Keratinocyte (primary cell): Measurements from ENCODE around the gene MTA3. TPM values are rescaled to one million over a fixed set of nuclear protein-coding genes. Genes with fewer than 3 reads are reported as not detected.

Experiments
- DNase-seq: peaks from one replicate; pipeline ENCODE4 v3.0.0-alpha.2; 2011; ENCODE audit warnings: low read depth, missing footprints, low spot score
- FAIRE-seq: peaks from 2 replicates; lab custom pipeline; 2011; peaks lifted over from hg19 to GRCh38; lab: Jason Lieb, UNC
- H2AFZ ChIP-seq: 2 replicates; pipeline ENCODE4 v1.6.0; 2012; ENCODE audit warnings: low read length, control low read depth, inconsistent platforms; ENCODE audit not compliant: control insufficient read depth
- H3K27ac ChIP-seq: 2 replicates; pipeline ENCODE4 v1.5.1; 2011; ENCODE audit warnings: low read length; ENCODE audit not compliant: control insufficient read depth, insufficient read depth
- H3K27me3 ChIP-seq: 3 replicates; pipeline ENCODE4 v1.6.0; 2011; ENCODE audit warnings: low read length; ENCODE audit not compliant: control insufficient read depth, insufficient read depth; ENCODE audit errors: extremely low read depth
- H3K36me3 ChIP-seq, 2 experiments: 2 replicates in 1 of 2; 3 replicates in 1 of 2; pipeline ENCODE4 v1.5.1; 2011; ENCODE audit warnings: low read length in 2 of 2, mild to moderate bottlenecking in 1 of 2; ENCODE audit not compliant: control insufficient read depth in 2 of 2, insufficient read depth in 2 of 2; ENCODE audit errors: extremely low read depth in 1 of 2
- H3K4me1 ChIP-seq: 3 replicates; pipeline ENCODE4 v1.5.1; 2011; ENCODE audit warnings: low read length; ENCODE audit not compliant: control insufficient read depth, insufficient read depth; ENCODE audit errors: extremely low read depth
- H3K4me2 ChIP-seq: 3 replicates; pipeline ENCODE4 v1.6.0; 2011; ENCODE audit warnings: low read depth, low read length; ENCODE audit not compliant: control insufficient read depth, insufficient read depth; ENCODE audit errors: extremely low read depth
- H3K4me3 ChIP-seq, 3 experiments: fragments of 200-600 bp in 1 of 3; sonication (generic) in 1 of 3; 2 replicates in 2 of 3; 3 replicates in 1 of 3; pipeline ENCODE4 v1.5.1; 2011 to 2016; ENCODE audit warnings: low read length in 3 of 3, mild to moderate bottlenecking in 3 of 3, control low read depth in 2 of 3, inconsistent platforms in 1 of 3, low read depth in 1 of 3, mixed read lengths in 1 of 3, mixed run types in 1 of 3, moderate library complexity in 1 of 3; ENCODE audit not compliant: control insufficient read depth in 2 of 3, insufficient read depth in 2 of 3; ENCODE audit errors: extremely low read depth in 1 of 3
- H3K79me2 ChIP-seq: 2 replicates; pipeline ENCODE4 v1.6.0; 2012; ENCODE audit warnings: low read length; ENCODE audit not compliant: control insufficient read depth, insufficient read depth
- H3K9ac ChIP-seq: 3 replicates; pipeline ENCODE4 v1.6.0; 2011; ENCODE audit warnings: low read length; ENCODE audit not compliant: control insufficient read depth, insufficient read depth; ENCODE audit errors: extremely low read depth
- H3K9me1 ChIP-seq: 3 replicates; pipeline ENCODE4 v1.6.0; 2011; ENCODE audit warnings: low read length; ENCODE audit not compliant: control insufficient read depth, insufficient read depth; ENCODE audit errors: extremely low read depth
- H3K9me3 ChIP-seq: 2 replicates; pipeline ENCODE4 v1.5.1; 2012; ENCODE audit warnings: low read depth, low read length; ENCODE audit not compliant: control insufficient read depth
- H4K20me1 ChIP-seq: 3 replicates; pipeline ENCODE4 v1.6.0; 2011; ENCODE audit warnings: low read length; ENCODE audit not compliant: control insufficient read depth, insufficient read depth; ENCODE audit errors: extremely low read depth
- CTCF ChIP-seq, 3 experiments: IDR thresholded peaks in 1 of 3; conservative IDR thresholded peaks in 1 of 3; optimal IDR thresholded peaks in 1 of 3; 2 replicates in 2 of 3; 3 replicates in 1 of 3; pipeline versions ENCODE3 to v1.5.1; 2011; ENCODE audit warnings: low read length in 3 of 3, mild to moderate bottlenecking in 3 of 3, moderate library complexity in 2 of 3, control low read depth in 1 of 3, inconsistent platforms in 1 of 3; ENCODE audit not compliant: insufficient read depth in 2 of 3; ENCODE audit errors: extremely low read depth in 1 of 3
- EZH2 ChIP-seq: IDR thresholded peaks from one replicate; pipeline ENCODE4 v1.6.1; 2012; ENCODE audit warnings: inconsistent platforms, mild to moderate bottlenecking, low read length, moderate library complexity
- dilution Hi-C: fragments of 300-500 bp; cut with MboI; formaldehyde crosslinking; loops from one replicate; pipeline ENCODE4 v1.7.0; 2020; ENCODE audit warnings: low sequenced_read_pairs; ENCODE audit not compliant: extremely low pct_ligation_motif_present
- polyA plus RNA-seq, 5 experiments: library from polyadenylated mRNA; depleted of rRNA in 3 of 5; stranded (reverse) in 3 of 5; stranded (forward) in 1 of 5; unstranded in 1 of 5; fragments of >200 nt; gene quantifications; 1 replicate in 1 of 5; 2 replicates in 3 of 5; 3 replicates in 1 of 5; pipeline versions ENCODE4 v1.2.1 to v1.2.3, GENCODE V29; 2011 to 2012; ENCODE audit warnings: missing spikeins in 2 of 5, low read depth in 1 of 5, low replicate concordance in 1 of 5

Gene MTA3
- polyA plus RNA-seq, 1 donor (not counting 4 experiments of a cell fraction or from before 2014, with no cell fraction given): 34.3 TPM

GRCh38 chr2:42698940-42699339, 130.5 kb downstream of the MTA3 start:
- Histone ChIP-seq H3K4me2 (no peak overlapping the region), H3K4me3 (no peak overlapping the region), H2AFZ (no peak overlapping the region), H3K27me3 (no peaks in the 10 kb centered on the region), H3K9me1 (no peaks in the 10 kb centered on the region), H3K79me2 (no peaks in the 10 kb centered on the region), H3K4me1 (no peaks in the 10 kb centered on the region), H3K36me3 (no peaks in the 10 kb centered on the region), H3K9me3 (no peaks in the 10 kb centered on the region), H4K20me1 (no peaks in the 10 kb centered on the region), H3K27ac (no peak overlapping the region), H3K9ac (no peak overlapping the region)
- dilution Hi-C loops: no loop called here
- TF ChIP-seq CTCF (optimal IDR thresholded peaks at IDR 0.05 in 1 of 3, IDR thresholded peaks at IDR 0.05 in 1 of 3, conservative IDR thresholded peaks at IDR 0.05 in 1 of 3; ENCODE audit: extremely low read depth in 1 of 3, insufficient read depth in 2 of 3, low read length in 3 of 3): no peak
- TF ChIP-seq EZH2: no peak
- no peak for FAIRE-seq
- DNase-seq: no peak

GRCh38 chr2:42706836-42707235, 138.4 kb downstream of the MTA3 start:
- Histone ChIP-seq H3K9me1 (no peaks in the 10 kb centered on the region), H3K9ac (no peak overlapping the region), H2AFZ (no peak overlapping the region), H3K4me3 (no peak overlapping the region), H3K9me3 (no peaks in the 10 kb centered on the region), H3K27me3 (no peaks in the 10 kb centered on the region), H3K79me2 (no peaks in the 10 kb centered on the region), H4K20me1 (no peaks in the 10 kb centered on the region), H3K36me3 (peaks cover 0 to 7% of the 10 kb centered on the region in 2 experiments), H3K27ac (no peak overlapping the region), H3K4me2 (no peak overlapping the region), H3K4me1 (no peaks in the 10 kb centered on the region)
- TF ChIP-seq EZH2 (no peak), CTCF (optimal IDR thresholded peaks at IDR 0.05 in 1 of 3, IDR thresholded peaks at IDR 0.05 in 1 of 3, conservative IDR thresholded peaks at IDR 0.05 in 1 of 3; ENCODE audit: extremely low read depth in 1 of 3, insufficient read depth in 2 of 3, low read length in 3 of 3) (no peak)
- FAIRE-seq (no peak), DNase-seq (no peak)
- dilution Hi-C loops: no loop called here
